Fibroblast of lung (primary cell): ENCODE measurements around the gene BACE1. TPM values are rescaled to one million over a fixed set of nuclear protein-coding genes. Genes with fewer than 3 reads are reported as not detected.

Experiments
- DNase-seq, 2 donors: peaks; one replicate each; pipeline versions ENCODE4 v3.0.0 to v3.0.0-alpha.2; 2010; ENCODE audit warnings: low read depth in 2 of 2
- H2AFZ ChIP-seq: 2 replicates; pipeline ENCODE4 v1.5.1; 2012; ENCODE audit warnings: low read length, control low read depth, inconsistent platforms
- H3K27ac ChIP-seq: 2 replicates; pipeline ENCODE4 v1.5.1; 2011; ENCODE audit warnings: low read length, control low read depth; ENCODE audit not compliant: insufficient read depth
- H3K27me3 ChIP-seq: 2 replicates; pipeline ENCODE4 v1.5.1; 2011; ENCODE audit warnings: mild to moderate bottlenecking, low read length; ENCODE audit not compliant: control insufficient read depth, insufficient read depth
- H3K36me3 ChIP-seq: 2 replicates; pipeline ENCODE4 v1.5.1; 2011; ENCODE audit warnings: low read length; ENCODE audit not compliant: control insufficient read depth, insufficient read depth
- H3K4me1 ChIP-seq: 2 replicates; pipeline ENCODE4 v1.5.1; 2011; ENCODE audit warnings: low read length; ENCODE audit not compliant: control insufficient read depth, insufficient read depth; ENCODE audit errors: extremely low read depth
- H3K4me2 ChIP-seq: 2 replicates; pipeline ENCODE4 v1.5.1; 2011; ENCODE audit warnings: low read length, control low read depth; ENCODE audit not compliant: insufficient read depth; ENCODE audit errors: extremely low read depth
- H3K4me3 ChIP-seq, 4 experiments: fragments of 200-600 bp in 1 of 4; sonication (generic) in 1 of 4; replicated peaks in 1 of 4; 2 replicates each; pipeline ENCODE4 v1.5.1; 2011 to 2016; ENCODE audit warnings: low read length in 4 of 4, low read depth in 3 of 4, mild to moderate bottlenecking in 3 of 4, control low read depth in 2 of 4, inconsistent platforms in 1 of 4, mixed read lengths in 1 of 4; ENCODE audit not compliant: insufficient read depth in 1 of 4; ENCODE audit errors: control extremely low read depth in 1 of 4
- H3K79me2 ChIP-seq: 2 replicates; pipeline ENCODE4 v1.5.1; 2012; ENCODE audit warnings: mild to moderate bottlenecking, low read length, inconsistent platforms; ENCODE audit not compliant: control insufficient read depth, insufficient read depth
- H3K9ac ChIP-seq: 2 replicates; pipeline ENCODE4 v1.5.1; 2011; ENCODE audit warnings: mild to moderate bottlenecking, low read length, control low read depth; ENCODE audit not compliant: insufficient read depth
- H3K9me3 ChIP-seq: 2 replicates; pipeline ENCODE4 v1.5.1; 2012; ENCODE audit warnings: low read depth, low read length; ENCODE audit not compliant: control insufficient read depth, insufficient read depth
- H4K20me1 ChIP-seq: 2 replicates; pipeline ENCODE4 v1.5.1; 2011; ENCODE audit warnings: low read length; ENCODE audit not compliant: control insufficient read depth, insufficient read depth; ENCODE audit errors: extremely low read depth
- EZH2 ChIP-seq: IDR thresholded peaks from 2 replicates; pipeline ENCODE4 v1.5.1; 2012; ENCODE audit warnings: low read length, control low read depth, mild to moderate bottlenecking; ENCODE audit errors: missing control alignments
- polyA plus RNA-seq, 2 donors: library from polyadenylated mRNA; depleted of rRNA in 1 of 2; stranded (reverse) in 1 of 2; unstranded in 1 of 2; fragments of >200 nt; gene quantifications; 2 replicates each; pipeline ENCODE4 v1.2.1, GENCODE V29; 2011 to 2012; ENCODE audit warnings: missing spikeins in 1 of 2
- total RNA-seq: library from RNA; depleted of rRNA; stranded (reverse); fragments of >200 nt; gene quantifications from 2 replicates; pipeline ENCODE4 v1.2.1, GENCODE V29; 2014
- TF ChIP-seq, protein P1 (sequence below), 2 donors: IDR thresholded peaks in 1 of 2; conservative IDR thresholded peaks in 1 of 2; 1 replicate in 1 of 2; 2 replicates in 1 of 2; pipeline ENCODE4 v1.5.1; 2011 to 2012; ENCODE audit warnings: low read length in 2 of 2, control low read depth in 1 of 2, inconsistent platforms in 1 of 2, low read depth in 1 of 2, mild to moderate bottlenecking in 1 of 2

BACE1 gene
- total and polyA plus RNA-seq, 2 donors (not counting 1 experiment from before 2014, with no cell fraction given): 23.1 to 62.7 TPM

DNA sequence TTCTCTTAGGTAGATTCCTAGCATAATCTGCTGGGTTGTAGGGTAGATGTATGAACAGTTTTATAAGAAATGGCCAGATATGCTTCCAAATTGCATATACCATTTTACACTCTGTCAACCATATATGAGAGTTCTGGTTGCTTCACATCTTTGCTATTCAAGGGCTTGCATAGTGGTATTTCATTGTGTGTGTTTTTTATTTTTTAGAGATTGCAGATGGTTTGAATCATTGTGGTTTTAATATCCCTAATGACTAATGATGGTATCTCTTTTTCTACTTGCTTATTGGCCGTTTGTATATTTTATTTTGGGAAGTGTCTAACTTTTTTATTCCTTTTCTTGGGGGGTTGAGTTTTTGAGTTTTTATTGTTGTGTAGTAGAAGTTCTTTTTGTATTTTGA, 56.6 kb downstream of the BACE1 start:
- H3K27ac ChIP-seq: peak overlapping the region; percentile 19
- H3K4me3 ChIP-seq: no peak overlapping the region
- no peak overlapping the region for H3K4me2 ChIP-seq

GRCh38 chr11:117258576-117258975, 57.5 kb downstream of the BACE1 start:
- Histone ChIP-seq H4K20me1 (no peaks in the 10 kb centered on the region), H3K27me3 (no peaks in the 10 kb centered on the region), H3K79me2 (no peaks in the 10 kb centered on the region), H3K4me2 (no peak overlapping the region), H3K4me1 (peaks cover 6% of the 10 kb centered on the region), H3K27ac (no peak overlapping the region), H3K9me3 (no peaks in the 10 kb centered on the region), H2AFZ (no peak overlapping the region), H3K4me3 (no peak overlapping the region), H3K9ac (no peak overlapping the region), H3K36me3 (no peaks in the 10 kb centered on the region)
- DNase-seq: peak in 1 of 2 donors; percentile 34
- TF ChIP-seq, protein P1, sequence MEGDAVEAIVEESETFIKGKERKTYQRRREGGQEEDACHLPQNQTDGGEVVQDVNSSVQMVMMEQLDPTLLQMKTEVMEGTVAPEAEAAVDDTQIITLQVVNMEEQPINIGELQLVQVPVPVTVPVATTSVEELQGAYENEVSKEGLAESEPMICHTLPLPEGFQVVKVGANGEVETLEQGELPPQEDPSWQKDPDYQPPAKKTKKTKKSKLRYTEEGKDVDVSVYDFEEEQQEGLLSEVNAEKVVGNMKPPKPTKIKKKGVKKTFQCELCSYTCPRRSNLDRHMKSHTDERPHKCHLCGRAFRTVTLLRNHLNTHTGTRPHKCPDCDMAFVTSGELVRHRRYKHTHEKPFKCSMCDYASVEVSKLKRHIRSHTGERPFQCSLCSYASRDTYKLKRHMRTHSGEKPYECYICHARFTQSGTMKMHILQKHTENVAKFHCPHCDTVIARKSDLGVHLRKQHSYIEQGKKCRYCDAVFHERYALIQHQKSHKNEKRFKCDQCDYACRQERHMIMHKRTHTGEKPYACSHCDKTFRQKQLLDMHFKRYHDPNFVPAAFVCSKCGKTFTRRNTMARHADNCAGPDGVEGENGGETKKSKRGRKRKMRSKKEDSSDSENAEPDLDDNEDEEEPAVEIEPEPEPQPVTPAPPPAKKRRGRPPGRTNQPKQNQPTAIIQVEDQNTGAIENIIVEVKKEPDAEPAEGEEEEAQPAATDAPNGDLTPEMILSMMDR (conservative IDR thresholded peaks at IDR 0.05 in 1 of 2, IDR thresholded peaks at IDR 0.05 in 1 of 2; ENCODE audit: low read depth in 1 of 2, low read length in 2 of 2): no peak
- TF ChIP-seq EZH2: no peak

More for the DNA sequence above, 56.6 kb downstream of the BACE1 start:
- no peaks in the 10 kb centered on the region for H3K9me3 ChIP-seq
- H3K36me3 ChIP-seq: no peaks in the 10 kb centered on the region
- H3K9ac ChIP-seq: no peak overlapping the region
- H4K20me1 ChIP-seq: no peaks in the 10 kb centered on the region
- H3K4me1 ChIP-seq: peaks cover 6% of the 10 kb centered on the region
- DNase-seq: peak; percentile 75 to 84
- TF ChIP-seq EZH2: no peak
- TF ChIP-seq, protein P1 (conservative IDR thresholded peaks at IDR 0.05 in 1 of 2, IDR thresholded peaks at IDR 0.05 in 1 of 2; ENCODE audit: low read depth in 1 of 2, low read length in 2 of 2): no peak
- no peaks in the 10 kb centered on the region for H3K79me2 ChIP-seq
- no peak overlapping the region for H2AFZ ChIP-seq
- no peaks in the 10 kb centered on the region for H3K27me3 ChIP-seq

DNA sequence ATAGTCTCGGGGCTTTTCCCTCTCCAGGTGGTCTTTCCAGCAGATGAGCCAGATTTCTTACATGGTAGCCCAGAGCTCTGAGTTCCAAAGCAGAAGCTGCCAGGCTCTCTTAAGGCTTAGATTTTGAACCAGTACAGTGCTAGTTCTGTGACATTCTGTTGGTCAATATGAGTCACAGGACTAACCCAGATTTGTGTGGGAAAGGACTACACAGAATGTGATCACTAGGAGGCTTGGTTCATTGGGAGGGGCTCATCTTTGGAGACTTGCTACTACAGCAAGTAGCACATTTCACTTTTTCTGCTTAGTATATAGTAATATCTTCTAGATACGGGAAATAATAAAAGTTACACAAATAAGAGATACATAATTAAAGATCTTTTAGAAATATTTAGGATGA, 59.5 kb downstream of the BACE1 start:
- no peaks in the 10 kb centered on the region for H3K27me3 ChIP-seq
- H2AFZ ChIP-seq: no peak overlapping the region
- no peak overlapping the region for H3K4me3 ChIP-seq
- no peaks in the 10 kb centered on the region for H3K36me3 ChIP-seq
- H3K79me2 ChIP-seq: no peaks in the 10 kb centered on the region
- no peak for TF ChIP-seq EZH2
- TF ChIP-seq, protein P1 (conservative IDR thresholded peaks at IDR 0.05 in 1 of 2, IDR thresholded peaks at IDR 0.05 in 1 of 2; ENCODE audit: low read depth in 1 of 2, low read length in 2 of 2): no peak
- DNase-seq: peak; percentile 55 to 56
- H3K4me1 ChIP-seq: peaks cover 6% of the 10 kb centered on the region
- no peaks in the 10 kb centered on the region for H4K20me1 ChIP-seq
- H3K9me3 ChIP-seq: no peaks in the 10 kb centered on the region
- no peak overlapping the region for H3K4me2 ChIP-seq
- no peak overlapping the region for H3K9ac ChIP-seq
- H3K27ac ChIP-seq: no peak overlapping the region
